Central memory CD8-positive, alpha-beta T cell (primary cell): ENCODE data around the gene SNTG2.
"Not testable (repeated sequence)": the region's sequence is repeated elsewhere in the genome, so short reads cannot be mapped to it uniquely, and the experiment has no call there.

Experiments used
- ATAC-seq: fragments of 150-1000 bp; cut with Tn5 transposase; replicated peaks from 2 replicates; pipeline ENCODE4 v1.10.0; 2022; ENCODE audit warnings: mild to moderate bottlenecking, moderate FRiP score, moderate number of reproducible peaks; ENCODE audit not compliant: poor library complexity, severe bottlenecking; ENCODE audit errors: extremely low read depth
- DNase-seq, 2 donors: peaks; one replicate each; pipeline ENCODE4 v3.0.0; 2021; ENCODE audit warnings: low spot score in 2 of 2
- H3K27ac Mint-ChIP-seq: one replicate; pipeline ENCODE4 v1.8.0; 2022; ENCODE audit warnings: low read depth, mild to moderate bottlenecking, moderate library complexity, mixed read lengths
- H3K27me3 Mint-ChIP-seq: one replicate; pipeline ENCODE4 v1.8.0; 2022; ENCODE audit warnings: mixed read lengths
- H3K36me3 Mint-ChIP-seq: one replicate; pipeline ENCODE4 v1.8.0; 2022; ENCODE audit warnings: mild to moderate bottlenecking, moderate library complexity, mixed read lengths; ENCODE audit not compliant: insufficient read depth
- H3K4me1 Mint-ChIP-seq: one replicate; pipeline ENCODE4 v1.8.0; 2022; ENCODE audit warnings: mixed read lengths
- H3K4me3 Mint-ChIP-seq: one replicate; pipeline ENCODE4 v1.8.0; 2022; ENCODE audit warnings: mild to moderate bottlenecking, moderate library complexity, mixed read lengths
- H3K9me3 Mint-ChIP-seq: one replicate; pipeline ENCODE4 v1.8.0; 2022; ENCODE audit warnings: mixed read lengths

The SNTG2 gene

DNA sequence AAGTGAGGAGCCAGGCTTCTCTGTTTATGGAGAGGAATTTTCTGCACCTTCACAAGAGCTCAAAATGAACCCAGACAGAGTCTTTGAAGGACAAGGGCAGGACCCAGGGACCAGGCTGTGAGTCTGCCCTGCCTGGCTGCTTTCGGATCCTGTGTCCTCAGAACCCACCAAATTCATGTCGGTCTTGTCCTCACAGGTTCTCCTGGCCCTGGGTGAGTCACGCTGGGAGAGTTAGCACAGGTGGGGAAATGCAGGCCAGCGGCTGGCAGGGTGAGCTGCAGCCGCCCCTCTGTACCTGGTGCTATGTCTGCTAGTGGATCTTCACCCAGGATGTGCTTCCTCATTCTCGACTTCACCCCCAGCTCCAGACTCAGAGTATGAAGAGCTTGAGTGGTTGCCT lies 426.8 kb downstream of the SNTG2 start:
- H3K4me1 Mint-ChIP-seq, result no peaks in the 10 kb centered on the region
- no peak overlapping the region for H3K4me3 Mint-ChIP-seq
- no peak for ATAC-seq
- no peak for DNase-seq
- H3K36me3 Mint-ChIP-seq, result no peaks in the 10 kb centered on the region
- H3K9me3 Mint-ChIP-seq, result no peaks in the 10 kb centered on the region
- no peaks in the 10 kb centered on the region for H3K27me3 Mint-ChIP-seq
- no peak overlapping the region for H3K27ac Mint-ChIP-seq

GRCh38 chr2:1378456-1379150 lies 428.0 kb downstream of the SNTG2 start:
- DNase-seq (no peak), ATAC-seq (no peak)
- Mint-ChIP-seq H3K4me1 (no peaks in the 10 kb centered on the region), H3K27me3 (no peaks in the 10 kb centered on the region), H3K27ac (no peak overlapping the region), H3K9me3 (no peaks in the 10 kb centered on the region), H3K4me3 (no peak overlapping the region), H3K36me3 (no peaks in the 10 kb centered on the region)

DNA sequence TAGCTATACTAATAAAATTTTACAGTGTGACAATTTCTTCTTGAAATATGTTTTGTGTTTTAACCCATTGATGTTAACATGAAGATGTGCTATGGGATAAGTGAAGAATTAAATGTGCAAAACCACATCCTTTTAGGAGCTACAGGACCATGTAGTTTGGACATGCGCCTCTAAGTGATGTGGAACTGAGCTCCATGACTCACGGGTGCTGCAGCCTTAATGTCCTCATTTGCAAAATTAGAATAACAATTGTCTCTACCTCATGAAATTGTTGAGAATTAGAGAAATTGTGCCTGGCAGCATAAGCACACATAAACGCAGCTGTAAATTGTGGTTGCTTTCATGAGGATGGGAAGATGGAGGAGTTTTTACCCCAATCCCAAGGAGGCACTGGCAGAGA lies 431.0 kb downstream of the SNTG2 start:
- no peak overlapping the region for H3K4me3 Mint-ChIP-seq
- H3K27me3 Mint-ChIP-seq, result no peaks in the 10 kb centered on the region
- no peaks in the 10 kb centered on the region for H3K9me3 Mint-ChIP-seq
- no peaks in the 10 kb centered on the region for H3K36me3 Mint-ChIP-seq
- DNase-seq (no peak), ATAC-seq (no peak)
- H3K4me1 Mint-ChIP-seq, result no peaks in the 10 kb centered on the region
- no peak overlapping the region for H3K27ac Mint-ChIP-seq

DNA sequence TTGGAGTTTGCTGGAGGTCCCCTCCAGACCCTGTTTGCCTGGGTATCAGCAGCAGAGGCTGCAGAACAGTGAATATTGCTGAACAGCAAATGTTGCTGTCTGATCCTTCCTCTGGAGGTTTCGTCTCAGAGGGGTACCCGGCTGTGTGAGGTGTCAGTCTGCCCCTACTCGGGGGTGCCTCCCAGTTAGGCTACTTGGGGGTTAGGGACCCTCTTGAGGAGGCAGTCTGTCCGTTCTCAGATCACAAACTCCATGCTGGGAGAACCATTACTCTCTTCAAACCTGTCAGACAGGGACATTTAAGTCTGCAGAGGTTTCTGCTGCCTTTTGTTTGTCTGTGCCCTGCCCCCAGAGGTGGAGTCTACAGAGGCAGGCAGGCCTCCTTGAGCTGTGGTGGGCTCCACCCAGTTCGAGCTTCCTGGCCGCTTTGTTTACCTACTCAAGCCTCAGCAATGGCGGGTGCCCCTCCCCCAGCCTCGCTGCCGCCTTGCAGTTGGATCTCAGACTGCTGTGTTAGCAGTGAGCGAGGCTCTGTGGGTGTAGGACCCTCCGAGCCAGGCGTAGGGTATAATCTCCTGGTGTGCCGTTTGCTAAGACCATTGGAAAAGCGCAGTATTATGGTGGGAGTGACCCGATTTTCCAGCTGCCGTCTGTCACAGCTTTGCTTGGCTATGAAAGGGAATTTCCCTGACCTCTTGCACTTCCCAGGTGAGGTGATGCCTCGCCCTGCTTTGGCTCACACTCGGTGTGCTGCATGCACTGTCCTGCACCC lies 437.5 kb downstream of the SNTG2 start:
- not testable (repeated sequence) for H3K9me3 Mint-ChIP-seq, H3K27ac Mint-ChIP-seq, DNase-seq, H3K4me3 Mint-ChIP-seq, H3K36me3 Mint-ChIP-seq, ATAC-seq, H3K4me1 Mint-ChIP-seq
- H3K27me3 Mint-ChIP-seq, result peaks cover 10% of the 10 kb centered on the region

- not testable (repeated sequence) for H3K9me3 Mint-ChIP-seq, DNase-seq, ATAC-seq, H3K27ac Mint-ChIP-seq, H3K4me3 Mint-ChIP-seq, H3K36me3 Mint-ChIP-seq, H3K4me1 Mint-ChIP-seq
- peaks cover 13% of the 10 kb centered on the region for H3K27me3 Mint-ChIP-seq
Observed at GRCh38 chr2:1390118-1390517, 439.5 kb downstream of the SNTG2 start.

DNA sequence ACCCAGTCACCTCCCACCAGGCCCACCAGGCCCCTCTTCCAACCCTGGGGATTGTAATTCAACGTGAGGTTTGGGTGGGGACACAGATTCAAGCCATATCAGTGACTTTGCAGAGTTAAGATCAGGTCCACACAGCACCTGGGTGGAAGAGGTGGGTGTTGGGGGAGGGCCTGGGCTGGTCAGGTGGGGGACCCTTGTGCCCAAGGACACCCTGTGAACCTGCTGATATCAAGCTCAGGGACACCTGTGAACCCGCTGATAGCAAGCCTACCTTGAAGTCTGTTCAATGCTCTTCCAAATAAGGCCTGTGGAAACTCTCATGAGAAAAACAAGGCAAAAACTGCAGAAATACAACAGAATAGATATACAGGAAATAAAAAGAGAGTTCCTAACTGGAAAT lies 442.7 kb downstream of the SNTG2 start:
- Mint-ChIP-seq H3K4me1 (no peaks in the 10 kb centered on the region), H3K9me3 (peaks cover 4% of the 10 kb centered on the region), H3K27ac (no peak overlapping the region), H3K36me3 (no peaks in the 10 kb centered on the region), H3K27me3 (peaks cover 13% of the 10 kb centered on the region), H3K4me3 (no peak overlapping the region)
- no peak for DNase-seq
- no peak for ATAC-seq

GRCh38 chr2:1394709-1395408 lies 444.2 kb downstream of the SNTG2 start:
- no peak overlapping the region for H3K4me3 Mint-ChIP-seq
- DNase-seq (no peak), ATAC-seq (no peak)
- H3K27me3 Mint-ChIP-seq, result peaks cover 13% of the 10 kb centered on the region
- H3K36me3 Mint-ChIP-seq, result no peaks in the 10 kb centered on the region
- H3K9me3 Mint-ChIP-seq, result peaks cover 4% of the 10 kb centered on the region
- no peaks in the 10 kb centered on the region for H3K4me1 Mint-ChIP-seq
- H3K27ac Mint-ChIP-seq, result no peak overlapping the region

DNA sequence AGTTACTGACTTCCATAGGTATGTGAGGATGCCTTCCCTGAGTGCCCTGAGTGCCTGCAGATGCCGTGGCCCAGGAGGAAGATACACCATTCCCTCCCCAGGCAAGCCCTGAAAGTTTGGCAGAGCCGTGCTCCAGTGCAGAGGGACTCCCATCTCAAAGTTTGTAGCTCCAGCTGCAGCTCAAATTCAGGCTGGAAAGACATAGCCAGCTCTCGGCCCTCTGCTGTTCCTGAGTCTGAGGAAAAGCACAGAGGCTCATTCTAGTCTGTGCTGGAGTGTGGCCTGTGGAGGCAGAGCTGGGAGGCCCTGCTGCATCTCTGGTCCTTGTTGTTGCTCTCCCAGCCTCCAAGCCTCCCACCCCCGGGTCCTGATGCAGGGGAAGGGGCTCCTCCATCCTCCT lies 446.7 kb downstream of the SNTG2 start:
- Mint-ChIP-seq H3K27me3 (peaks cover 11% of the 10 kb centered on the region), H3K27ac (no peak overlapping the region), H3K4me1 (no peaks in the 10 kb centered on the region), H3K36me3 (no peaks in the 10 kb centered on the region), H3K4me3 (no peak overlapping the region), H3K9me3 (peaks cover 4% of the 10 kb centered on the region)
- no peak for DNase-seq
- ATAC-seq, result no peak

DNA sequence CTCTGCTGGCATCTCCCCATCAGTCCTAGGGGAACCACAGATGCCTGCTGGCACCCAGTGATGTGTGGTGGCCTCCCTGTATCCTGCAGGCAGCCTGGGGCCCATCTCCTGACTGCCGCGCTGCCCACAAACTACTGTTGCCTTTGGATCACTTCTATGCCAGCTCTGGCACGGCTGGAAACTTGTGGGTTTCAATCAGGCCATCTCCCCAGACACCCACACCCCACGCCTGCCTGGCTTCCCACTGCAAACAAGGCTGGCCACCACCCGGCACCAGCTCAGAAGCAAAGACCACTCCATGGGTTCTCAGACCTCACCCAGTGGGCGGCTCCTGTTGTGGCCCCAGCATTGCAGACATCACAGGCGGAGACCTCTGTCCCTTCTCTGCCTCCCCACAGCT lies 447.5 kb downstream of the SNTG2 start:
- DNase-seq (no peak), ATAC-seq (no peak)
- H3K36me3 Mint-ChIP-seq, result no peaks in the 10 kb centered on the region
- H3K27me3 Mint-ChIP-seq, result peaks cover 2% of the 10 kb centered on the region
- no peak overlapping the region for H3K27ac Mint-ChIP-seq
- no peak overlapping the region for H3K4me3 Mint-ChIP-seq
- no peaks in the 10 kb centered on the region for H3K4me1 Mint-ChIP-seq
- H3K9me3 Mint-ChIP-seq, result no peaks in the 10 kb centered on the region

GRCh38 chr2:1400943-1401735 lies 450.5 kb downstream of the SNTG2 start:
- H3K27ac Mint-ChIP-seq, result no peak overlapping the region
- no peaks in the 10 kb centered on the region for H3K36me3 Mint-ChIP-seq
- no peak overlapping the region for H3K4me3 Mint-ChIP-seq
- no peaks in the 10 kb centered on the region for H3K4me1 Mint-ChIP-seq
- H3K9me3 Mint-ChIP-seq, result peaks cover 9% of the 10 kb centered on the region
- peaks cover 6% of the 10 kb centered on the region for H3K27me3 Mint-ChIP-seq
- ATAC-seq, result no peak
- no peak for DNase-seq

DNA sequence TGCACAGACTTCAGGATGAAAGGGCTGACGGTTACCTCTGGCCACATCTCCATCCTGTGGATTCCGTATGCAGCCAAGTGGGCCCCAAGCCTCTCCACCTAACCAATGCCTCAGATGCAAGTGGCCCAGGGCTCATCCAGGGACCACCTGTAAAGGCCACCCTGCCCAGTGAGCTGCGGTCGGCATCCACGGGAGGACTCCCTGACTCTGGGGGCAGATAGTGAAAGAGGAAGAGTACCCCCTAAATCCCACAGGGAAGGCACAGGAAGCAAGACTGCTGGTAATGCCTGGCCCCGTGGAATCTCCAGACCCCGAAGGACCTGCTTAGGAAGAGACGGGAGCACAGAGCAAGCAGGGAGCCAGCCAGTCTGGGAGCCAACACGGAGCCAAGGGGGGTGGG lies 451.4 kb downstream of the SNTG2 start:
- H3K4me3 Mint-ChIP-seq, result no peak overlapping the region
- ATAC-seq, result no peak
- no peak overlapping the region for H3K27ac Mint-ChIP-seq
- H3K36me3 Mint-ChIP-seq, result no peaks in the 10 kb centered on the region
- H3K9me3 Mint-ChIP-seq, result peaks cover 9% of the 10 kb centered on the region
- no peak for DNase-seq
- peaks cover 6% of the 10 kb centered on the region for H3K27me3 Mint-ChIP-seq
- H3K4me1 Mint-ChIP-seq, result no peaks in the 10 kb centered on the region

GRCh38 chr2:1403565-1403964 lies 452.9 kb downstream of the SNTG2 start:
- Mint-ChIP-seq H3K4me1 (no peaks in the 10 kb centered on the region), H3K9me3 (peaks cover 9% of the 10 kb centered on the region), H3K4me3 (no peak overlapping the region), H3K27me3 (peaks cover 6% of the 10 kb centered on the region), H3K36me3 (no peaks in the 10 kb centered on the region), H3K27ac (no peak overlapping the region)
- DNase-seq, result no peak
- no peak for ATAC-seq
